K562 (cell line): Measurements from ENCODE around the gene HSPA1L. TPM values are rescaled to one million over a fixed set of nuclear protein-coding genes. Genes with fewer than 3 reads are reported as not detected.
A peak's percentile ranks its signal among the peaks of the same experiment; 100 is the strongest.

ENCODE experiments used
- CLOCK ChIP-seq: fragments of 250-450 bp; sonication (Bioruptor Pico); IDR thresholded peaks from 2 replicates; pipeline ENCODE4 v1.4.0; 2020; ENCODE audit warnings: mild to moderate bottlenecking, moderate library complexity, borderline replicate concordance
- CTCFL ChIP-seq: IDR thresholded peaks from 2 replicates; pipeline ENCODE4 v1.6.1; 2011; ENCODE audit warnings: borderline replicate concordance, low read depth, mild to moderate bottlenecking, moderate library complexity, low read length; ENCODE audit not compliant: insufficient read depth, poor library complexity, severe bottlenecking
- NFRKB ChIP-seq: fragments of 450-650 bp; IDR thresholded peaks from 2 replicates; pipeline ENCODE4 v1.6.1; 2016; ENCODE audit warnings: low read depth
- PRPF4 ChIP-seq: fragments of 200-400 bp; formaldehyde crosslinking; IDR thresholded peaks from one replicate; pipeline ENCODE4 v1.6.1; 2017; ENCODE audit warnings: low read length, low read depth, mild to moderate bottlenecking; ENCODE audit not compliant: insufficient read depth, poor library complexity, severe bottlenecking
- RREB1 ChIP-seq: fragments of 250-450 bp; sonication (Bioruptor Pico); IDR thresholded peaks from 2 replicates; pipeline ENCODE4 v1.4.0; 2020
- SMAD1 ChIP-seq: fragments of 150-350 bp; IDR thresholded peaks from 2 replicates; pipeline ENCODE4 v1.6.1; 2014; ENCODE audit warnings: low read length, low read depth; ENCODE audit not compliant: partially characterized antibody
- TAF15 ChIP-seq: fragments of 200-400 bp; formaldehyde crosslinking; IDR thresholded peaks from 2 replicates; pipeline ENCODE4 v1.6.1; 2017; ENCODE audit warnings: mild to moderate bottlenecking, low read depth, low read length, moderate library complexity
- TBL1XR1 ChIP-seq, 2 experiments: IDR thresholded peaks; 2 replicates each; pipeline ENCODE4 v1.6.1; 2012; ENCODE audit warnings: improper control_type of control experiment in 2 of 2, low read length in 2 of 2, mild to moderate bottlenecking in 1 of 2
- TRIM24 ChIP-seq, 2 experiments: fragments of 450-650 bp; IDR thresholded peaks; 2 replicates each; pipeline ENCODE4 v1.6.1; 2016
- ZNF146 ChIP-seq: IDR thresholded peaks from one replicate; pipeline ENCODE4 v1.6.1; 2018; ENCODE audit warnings: missing compliant biosample characterization; ENCODE audit not compliant: unreplicated experiment
- ZNF398 ChIP-seq: fragments of 250-450 bp; sonication (Bioruptor Pico); IDR thresholded peaks from 2 replicates; pipeline ENCODE4 v1.8.0; 2021; ENCODE audit warnings: moderate library complexity, mild to moderate bottlenecking, inconsistent platforms
- ZNF740 ChIP-seq, 3 experiments: fragments of 200-800 bp in 1 of 3; sonication (Bioruptor generic) in 1 of 3; sonication (generic) in 1 of 3; formaldehyde crosslinking in 1 of 3; IDR thresholded peaks; 2 replicates each; pipeline versions ENCODE4 v1.6.1 to v1.8.0; 2016 to 2022; ENCODE audit warnings: mild to moderate bottlenecking in 2 of 3, missing compliant biosample characterization in 2 of 3, missing genetic modification characterization in 2 of 3, missing genetic modification reagents in 1 of 3
- polyA plus RNA-seq, 8 experiments: library from polyadenylated mRNA; depleted of rRNA in 4 of 8; stranded (reverse) in 5 of 8; unstranded in 3 of 8; fragments of >200 nt; fragmentation: Nextera tagmentation in 2 of 8; fragmentation: Illumina TruSeq in 1 of 8; extraction: Ambion mirVana in 2 of 8; extraction: Trizol in 1 of 8; gene quantifications; 2 replicates each; pipeline versions ENCODE4 v1.2.1 to v1.2.3, GENCODE V29; 2011 to 2014; ENCODE audit warnings: inconsistent platforms in 1 of 8, missing spikeins in 1 of 8
- total RNA-seq, 7 experiments: library from RNA; depleted of rRNA in 6 of 7; stranded (reverse); fragments of >200 nt in 6 of 7; fragmentation: Illumina TruSeq in 2 of 7; extraction: Trizol in 2 of 7; gene quantifications; 2 replicates each; pipeline versions ENCODE4 v1.2.1 to v1.2.3, GENCODE V29; 2011 to 2021; ENCODE audit warnings: low replicate concordance in 1 of 7

The HSPA1L gene
- total and polyA plus RNA-seq, 9 of the 15 experiments (the other 6 are each of a cell fraction or from before 2014, with no cell fraction given) = 0.14 to 2.1 (median 1.3) TPM

GRCh38 chr6:31826793-31827285 lies 11.8 kb upstream of the HSPA1L start (continued):
- TF ChIP-seq CTCFL (no peak), ZNF398 (CRISPR knock-in tag) (no peak), TRIM24 (IDR thresholded peaks at IDR 0.05) (peak in 1 of 2 experiments; percentile 12; a peak in 1 of 4 replicates), ZNF740 (CRISPR knock-in tag; IDR thresholded peaks at IDR 0.05) (no peak), ZNF740 (tag; IDR thresholded peaks at IDR 0.05) (no peak), ZNF146 (CRISPR knock-in tag) (no peak), PRPF4 (no peak), RREB1 (peak; percentile 92), CLOCK (CRISPR knock-in tag) (no peak; the same call in none of the 2 replicates), TBL1XR1 (IDR thresholded peaks at IDR 0.05; ENCODE audit: low read length in 2 of 2) (peak; percentile 32 to 44; a peak in 3 of 4 replicates), TAF15 (no peak), NFRKB (no peak), SMAD1 (no peak)
